Measurements from ENCODE around the gene MAP3K19. TPM values are rescaled to one million over a fixed set of nuclear protein-coding genes. Genes with fewer than 3 reads are reported as not detected.
"Not testable (repeated sequence)": the region's sequence is repeated elsewhere in the genome, so short reads cannot be mapped to it uniquely, and the experiment has no call there.

MAP3K19 gene
- total RNA-seq, 2 experiments from 2014 or later = not detected

- DNase-seq = no peak
- Mint-ChIP-seq H3K4me3 (no peak overlapping the region), H3K36me3 (ENCODE audit: low read depth) (no peaks in the 10 kb centered on the region), H3K4me1 (no peaks in the 10 kb centered on the region), H3K27me3 (peaks cover 4% of the 10 kb centered on the region), H3K9me3 (no peaks in the 10 kb centered on the region), H3K27ac (no peak overlapping the region)
- CTCF ChIA-PET = interaction anchor here (0.6 kb wide), 1 partner anchor 477 kb away, joined by 3 read pairs; no protein-coding TSS in a partner anchor
- POLR2A ChIA-PET = no interaction called here
Measured at GRCh38 chr2:135043345-135043744, 3.9 kb downstream of the MAP3K19 start.

- POLR2A ChIA-PET = no interaction called here
Measured at GRCh38 chr2:135037831-135038230, 9.4 kb downstream of the MAP3K19 start.

GRCh38 chr2:135033216-135033615 is 14.0 kb downstream of the MAP3K19 start:
- DNase-seq; POLR2A ChIA-PET; H3K27me3 Mint-ChIP-seq; CTCF ChIA-PET; H3K4me3 Mint-ChIP-seq; H3K36me3 Mint-ChIP-seq (ENCODE audit: low read depth); H3K9me3 Mint-ChIP-seq; H3K4me1 Mint-ChIP-seq; H3K27ac Mint-ChIP-seq: not testable (repeated sequence)

More at GRCh38 chr2:135037831-135038230, 9.4 kb downstream of the MAP3K19 start:
- no peaks in the 10 kb centered on the region for H3K4me1 Mint-ChIP-seq
- no peak overlapping the region for H3K27ac Mint-ChIP-seq
- H3K27me3 Mint-ChIP-seq = no peaks in the 10 kb centered on the region
- H3K4me3 Mint-ChIP-seq = no peak overlapping the region
- no peaks in the 10 kb centered on the region for H3K36me3 Mint-ChIP-seq (ENCODE audit: low read depth)
- DNase-seq = no peak
- no peaks in the 10 kb centered on the region for H3K9me3 Mint-ChIP-seq
- CTCF ChIA-PET = no interaction called here

- Mint-ChIP-seq H3K27me3 (peaks cover 2% of the 10 kb centered on the region), H3K4me3 (no peak overlapping the region), H3K36me3 (ENCODE audit: low read depth) (no peaks in the 10 kb centered on the region), H3K9me3 (no peaks in the 10 kb centered on the region), H3K27ac (no peak overlapping the region), H3K4me1 (no peaks in the 10 kb centered on the region)
- DNase-seq = peak; percentile 9
- ChIA-PET POLR2A (no interaction called here), CTCF (no interaction called here)
Measured at GRCh38 chr2:135030826-135031225, 16.4 kb downstream of the MAP3K19 start.

GRCh38 chr2:135029481-135030134 is 17.6 kb downstream of the MAP3K19 start:
- DNase-seq = no peak
- Mint-ChIP-seq H3K36me3 (ENCODE audit: low read depth) (no peaks in the 10 kb centered on the region), H3K9me3 (no peaks in the 10 kb centered on the region), H3K27ac (no peak overlapping the region), H3K27me3 (peaks cover 2% of the 10 kb centered on the region), H3K4me3 (no peak overlapping the region), H3K4me1 (no peaks in the 10 kb centered on the region)
- ChIA-PET POLR2A (no interaction called here), CTCF (no interaction called here)

GRCh38 chr2:135023886-135024485 is 23.3 kb downstream of the MAP3K19 start:
- Mint-ChIP-seq H3K4me3 (no peak overlapping the region), H3K27me3 (peaks cover 2% of the 10 kb centered on the region), H3K9me3 (peaks cover 3% of the 10 kb centered on the region), H3K27ac (no peak overlapping the region), H3K36me3 (ENCODE audit: low read depth) (no peaks in the 10 kb centered on the region), H3K4me1 (no peaks in the 10 kb centered on the region)
- no peak for DNase-seq
- POLR2A ChIA-PET = no interaction called here
- CTCF ChIA-PET = no interaction called here

GRCh38 chr2:135022952-135023880 is 24.0 kb downstream of the MAP3K19 start:
- POLR2A ChIA-PET = no interaction called here
- Mint-ChIP-seq H3K4me3 (no peak overlapping the region), H3K4me1 (no peaks in the 10 kb centered on the region), H3K27me3 (peaks cover 2% of the 10 kb centered on the region), H3K9me3 (peaks cover 3% of the 10 kb centered on the region), H3K27ac (no peak overlapping the region), H3K36me3 (ENCODE audit: low read depth) (no peaks in the 10 kb centered on the region)
- no peak for DNase-seq
- CTCF ChIA-PET = no interaction called here

- no peak overlapping the region for H3K4me3 Mint-ChIP-seq
- H3K27me3 Mint-ChIP-seq = no peaks in the 10 kb centered on the region
Measured at GRCh38 chr2:135021618-135022017, 25.6 kb downstream of the MAP3K19 start.

GRCh38 chr2:135011633-135012032 is 35.6 kb downstream of the MAP3K19 start:
- H3K27me3 Mint-ChIP-seq = peaks cover 8% of the 10 kb centered on the region
- no peaks in the 10 kb centered on the region for H3K4me1 Mint-ChIP-seq
- H3K9me3 Mint-ChIP-seq = no peaks in the 10 kb centered on the region
- no peak for DNase-seq
- no peaks in the 10 kb centered on the region for H3K36me3 Mint-ChIP-seq (ENCODE audit: low read depth)
- ChIA-PET CTCF (no interaction called here), POLR2A (no interaction called here)
- no peak overlapping the region for H3K4me3 Mint-ChIP-seq
- H3K27ac Mint-ChIP-seq = no peak overlapping the region

More at GRCh38 chr2:135021618-135022017, 25.6 kb downstream of the MAP3K19 start:
- H3K4me1 Mint-ChIP-seq = no peaks in the 10 kb centered on the region
- CTCF ChIA-PET = interaction anchor here (0.5 to 0.7 kb wide), 3 partner anchors 88 to 707 kb away, joined by 3 to 5 read pairs (median 3); no protein-coding TSS in a partner anchor
- POLR2A ChIA-PET = no interaction called here
- DNase-seq = no peak
- H3K27ac Mint-ChIP-seq = no peak overlapping the region
- H3K36me3 Mint-ChIP-seq (ENCODE audit: low read depth) = no peaks in the 10 kb centered on the region
- H3K9me3 Mint-ChIP-seq = peaks cover 3% of the 10 kb centered on the region

- no peak overlapping the region for H3K4me3 Mint-ChIP-seq
- peaks cover 14% of the 10 kb centered on the region for H3K27me3 Mint-ChIP-seq
- POLR2A ChIA-PET = no interaction called here
- no peaks in the 10 kb centered on the region for H3K36me3 Mint-ChIP-seq (ENCODE audit: low read depth)
- CTCF ChIA-PET = interaction anchor here (0.7 to 1.1 kb wide), 2 partner anchors 8 to 38 kb away, joined by 3 read pairs; no protein-coding TSS in a partner anchor
- no peak overlapping the region for H3K27ac Mint-ChIP-seq
- no peak for DNase-seq
- no peaks in the 10 kb centered on the region for H3K4me1 Mint-ChIP-seq
- no peaks in the 10 kb centered on the region for H3K9me3 Mint-ChIP-seq
Measured at GRCh38 chr2:135010200-135010942, 36.9 kb downstream of the MAP3K19 start.

- CTCF ChIA-PET = no interaction called here
- peaks cover 22% of the 10 kb centered on the region for H3K27me3 Mint-ChIP-seq
Measured at GRCh38 chr2:135009339-135009738, 37.9 kb downstream of the MAP3K19 start.

GRCh38 chr2:135005753-135006152 is 41.5 kb downstream of the MAP3K19 start:
- ChIA-PET CTCF (interaction anchor here (1.8 kb wide), 1 partner anchor 704 kb away, joined by 7 read pairs; no protein-coding TSS in a partner anchor), POLR2A (no interaction called here)
- Mint-ChIP-seq H3K9me3 (no peaks in the 10 kb centered on the region), H3K36me3 (ENCODE audit: low read depth) (no peaks in the 10 kb centered on the region), H3K4me1 (peaks cover 7% of the 10 kb centered on the region), H3K27ac (no peak overlapping the region), H3K4me3 (no peak overlapping the region), H3K27me3 (peaks cover 18% of the 10 kb centered on the region)
- no peak for DNase-seq

More at GRCh38 chr2:135009339-135009738, 37.9 kb downstream of the MAP3K19 start:
- H3K4me3 Mint-ChIP-seq = no peak overlapping the region
- no peak overlapping the region for H3K27ac Mint-ChIP-seq
- H3K9me3 Mint-ChIP-seq = no peaks in the 10 kb centered on the region
- DNase-seq = no peak
- H3K36me3 Mint-ChIP-seq (ENCODE audit: low read depth) = no peaks in the 10 kb centered on the region
- POLR2A ChIA-PET = no interaction called here
- peaks cover 4% of the 10 kb centered on the region for H3K4me1 Mint-ChIP-seq
